Stimulated activated CD8-positive, alpha-beta memory T cell treated with anti-CD3 and anti-CD28 coated beads, Interleukin-2, amount 100 ng/mL, for 48 hours (primary cell): Measurements from ENCODE around the gene PADI4.

Experiments used
- DNase-seq, 2 donors: peaks; one replicate each; pipeline ENCODE4 v3.0.0-alpha.2; 2020; ENCODE audit warnings: low read depth in 2 of 2

PADI4 gene

GRCh38 chr1:17286646-17287045 is 21.4 kb upstream of the PADI4 start:
- DNase-seq, result no peak

- no peak for DNase-seq
Observed at GRCh38 chr1:17287130-17287776, 20.7 kb upstream of the PADI4 start.

GRCh38 chr1:17289721-17290120 is 18.3 kb upstream of the PADI4 start:
- no peak for DNase-seq

GRCh38 chr1:17290553-17290952 is 17.4 kb upstream of the PADI4 start:
- no peak for DNase-seq

- no peak for DNase-seq
Observed at GRCh38 chr1:17292299-17293160, 15.5 kb upstream of the PADI4 start.

- no peak for DNase-seq
Observed at GRCh38 chr1:17293681-17294425, 14.1 kb upstream of the PADI4 start.

GRCh38 chr1:17295292-17295691 is 12.7 kb upstream of the PADI4 start:
- DNase-seq, result no peak

GRCh38 chr1:17296086-17296485 is 11.9 kb upstream of the PADI4 start:
- DNase-seq, result no peak

GRCh38 chr1:17297991-17298390 is 10.0 kb upstream of the PADI4 start:
- no peak for DNase-seq

GRCh38 chr1:17301767-17302166 is 6.2 kb upstream of the PADI4 start:
- DNase-seq, result no peak

GRCh38 chr1:17304151-17304825 is 3.7 kb upstream of the PADI4 start:
- DNase-seq, result no peak

GRCh38 chr1:17304826-17305175 is 3.2 kb upstream of the PADI4 start:
- DNase-seq, result no peak

- DNase-seq, result no peak
Observed at GRCh38 chr1:17305576-17306095, 2.4 kb upstream of the PADI4 start.

GRCh38 chr1:17306407-17306806 is 1.6 kb upstream of the PADI4 start:
- DNase-seq, result no peak

GRCh38 chr1:17306921-17307320 is 1.1 kb upstream of the PADI4 start:
- no peak for DNase-seq

- no peak for DNase-seq
Observed at GRCh38 chr1:17307329-17307728, 668 bp upstream of the PADI4 start.

- no peak for DNase-seq
Observed at GRCh38 chr1:17308593-17308992, 596 bp downstream of the PADI4 start.

GRCh38 chr1:17309426-17310067 is 1.6 kb downstream of the PADI4 start:
- no peak for DNase-seq

- no peak for DNase-seq
Observed at GRCh38 chr1:17310068-17310640, 2.2 kb downstream of the PADI4 start.

- no peak for DNase-seq
Observed at GRCh38 chr1:17313530-17314309, 5.7 kb downstream of the PADI4 start.
